Renal pelvis (tissue), 12 donors: ENCODE results near the gene CTTN. TPM values are rescaled to one million over a fixed set of nuclear protein-coding genes. Genes with fewer than 3 reads are reported as not detected.

Source experiments
- DNase-seq: peaks from one replicate; pipeline ENCODE4 v3.0.0-alpha.2; 2013
- long read RNA-seq, 16 experiments: transcript quantifications; one replicate each; lab custom pipeline, GENCODE V29; 2026
- polyA plus RNA-seq, 3 donors: library from polyadenylated mRNA; unstranded; fragments of 120-200 nt; gene quantifications; one replicate each; pipeline ENCODE4 v1.2.1, GENCODE V29; 2013; ENCODE audit not compliant: insufficient read length in 3 of 3

The CTTN gene
- 100 to 1,000 TPM; 166 to 234 (median 223) TPM for polyA plus RNA-seq
- long read RNA-seq, donor 1, transcript CTTN-201 (18 exons, 3,272 nt): major isoform, 8 of 375 reads
- long read RNA-seq, donor 1, partial matches to known transcripts: 364 of 375 reads
- long read RNA-seq, donor 1, other reads (novel, unspliced or antisense): 0 of 375 reads
- long read RNA-seq, donor 2, transcript CTTN-201 (18 exons, 3,272 nt): major isoform, 10 of 20 reads
- long read RNA-seq, donor 2, partial matches to known transcripts: 8 of 20 reads
- long read RNA-seq, donor 2, other reads (novel, unspliced or antisense): 0 of 20 reads
- long read RNA-seq, donor 3, partial matches to known transcripts: 30 of 37 reads
- long read RNA-seq, donor 3, other reads (novel, unspliced or antisense): 0 of 37 reads
- long read RNA-seq, donor 4, partial matches to known transcripts: 16 of 26 reads
- long read RNA-seq, donor 4, other reads (novel, unspliced or antisense): 0 of 26 reads
- long read RNA-seq, donor 5, partial matches to known transcripts: 6 of 9 reads
- long read RNA-seq, donor 5, other reads (novel, unspliced or antisense): 0 of 9 reads
- long read RNA-seq, donor 6, transcript CTTN-201 (18 exons, 3,272 nt): major isoform, 6 of 28 reads
- long read RNA-seq, donor 6, partial matches to known transcripts: 13 of 28 reads
- long read RNA-seq, donor 6, other reads (novel, unspliced or antisense): 0 of 28 reads
- long read RNA-seq, donor 7, transcript CTTN-201 (18 exons, 3,272 nt): major isoform, 6 of 182 reads
- long read RNA-seq, donor 7, partial matches to known transcripts: 165 of 182 reads
- long read RNA-seq, donor 7, other reads (novel, unspliced or antisense): 0 of 182 reads
- long read RNA-seq, donor 8, transcript CTTN-201 (18 exons, 3,272 nt): major isoform, 5 of 16 reads
- long read RNA-seq, donor 8, partial matches to known transcripts: 8 of 16 reads
- long read RNA-seq, donor 8, other reads (novel, unspliced or antisense): 0 of 16 reads
- long read RNA-seq, donor 9, transcript CTTN-201 (18 exons, 3,272 nt): major isoform, 8 of 34 reads
- long read RNA-seq, donor 9, partial matches to known transcripts: 20 of 34 reads
- long read RNA-seq, donor 9, other reads (novel, unspliced or antisense): 0 of 34 reads
- long read RNA-seq, donor 10, partial matches to known transcripts: 332 of 343 reads
- long read RNA-seq, donor 10, other reads (novel, unspliced or antisense): 0 of 343 reads
- long read RNA-seq, donor 11, partial matches to known transcripts: 24 of 28 reads
- long read RNA-seq, donor 11, other reads (novel, unspliced or antisense): 0 of 28 reads
- long read RNA-seq, donor 12, transcript CTTN-201 (18 exons, 3,272 nt): major isoform, 13 of 54 reads
- long read RNA-seq, donor 12, partial matches to known transcripts: 26 of 54 reads
- long read RNA-seq, donor 12, other reads (novel, unspliced or antisense): 0 of 54 reads
- long read RNA-seq, donor 13, partial matches to known transcripts: 6 of 13 reads
- long read RNA-seq, donor 13, other reads (novel, unspliced or antisense): 0 of 13 reads
- long read RNA-seq, donor 14: 0 reads
- long read RNA-seq, donor 15, partial matches to known transcripts: 19 of 31 reads
- long read RNA-seq, donor 15, other reads (novel, unspliced or antisense): 0 of 31 reads
- long read RNA-seq, donor 16, partial matches to known transcripts: 10 of 16 reads
- long read RNA-seq, donor 16, other reads (novel, unspliced or antisense): 0 of 16 reads

GRCh38 chr11:70397983-70398833, at the start of gene CTTN:
Gene CTTN, plus strand, starts transcription at chr11:70398529. Its CDS starts 8,769 bp downstream, at chr11:70407298.
- DNase-seq: peak; percentile 83

GRCh38 chr11:70348608-70349007, 49.7 kb upstream of the CTTN start:
- no peak for DNase-seq

- no peak for DNase-seq
These were observed 46.7 kb upstream of the CTTN start for GRCh38 chr11:70351646-70352045.

GRCh38 chr11:70352100-70352499, 46.2 kb upstream of the CTTN start:
- no peak for DNase-seq

GRCh38 chr11:70352601-70353000, 45.7 kb upstream of the CTTN start:
- DNase-seq: no peak

GRCh38 chr11:70353329-70353728, 45.0 kb upstream of the CTTN start:
- DNase-seq: no peak

- no peak for DNase-seq
These were observed 44.3 kb upstream of the CTTN start for GRCh38 chr11:70353900-70354568.

GRCh38 chr11:70354629-70355028, 43.7 kb upstream of the CTTN start:
- DNase-seq: no peak

GRCh38 chr11:70358753-70359152, 39.6 kb upstream of the CTTN start:
- no peak for DNase-seq

GRCh38 chr11:70359451-70360205, 38.7 kb upstream of the CTTN start:
- DNase-seq: no peak

- no peak for DNase-seq
These were observed 38.1 kb upstream of the CTTN start for GRCh38 chr11:70360211-70360610.

GRCh38 chr11:70364178-70364577, 34.2 kb upstream of the CTTN start:
- DNase-seq: no peak

GRCh38 chr11:70364745-70365543, 33.4 kb upstream of the CTTN start:
- DNase-seq: no peak

GRCh38 chr11:70365544-70365927, 32.8 kb upstream of the CTTN start:
- no peak for DNase-seq

GRCh38 chr11:70367071-70367470, 31.3 kb upstream of the CTTN start:
- DNase-seq: no peak

GRCh38 chr11:70368961-70369360, 29.4 kb upstream of the CTTN start:
- DNase-seq: no peak

- no peak for DNase-seq
These were observed 27.1 kb upstream of the CTTN start for GRCh38 chr11:70371241-70371640.

- no peak for DNase-seq
These were observed 26.3 kb upstream of the CTTN start for GRCh38 chr11:70372076-70372475.
